Neural crest cell (in vitro differentiated cells): ENCODE results near the gene MIEN1. TPM values are rescaled to one million over a fixed set of nuclear protein-coding genes. Genes with fewer than 3 reads are reported as not detected.
"Not testable (repeated sequence)": the region's sequence is repeated elsewhere in the genome, so short reads cannot be mapped to it uniquely, and the experiment has no call there.

Experiments used
- DNase-seq: peaks from one replicate; pipeline ENCODE4 v3.0.0; 2021; ENCODE audit warnings: low read depth, mixed read lengths, low spot score
- H3K27ac Mint-ChIP-seq: one replicate; pipeline ENCODE4 v1.8.0; 2021; ENCODE audit warnings: mild to moderate bottlenecking, mixed read lengths; ENCODE audit not compliant: unreplicated experiment
- H3K27me3 Mint-ChIP-seq: 2 replicates; pipeline ENCODE4 v1.8.0; 2021; ENCODE audit warnings: low read depth, mild to moderate bottlenecking, mixed read lengths
- H3K36me3 Mint-ChIP-seq: 2 replicates; pipeline ENCODE4 v1.8.0; 2021; ENCODE audit warnings: low read depth, mild to moderate bottlenecking, mixed read lengths
- H3K4me1 Mint-ChIP-seq: 2 replicates; pipeline ENCODE4 v1.8.0; 2021; ENCODE audit warnings: mixed read lengths
- H3K4me3 Mint-ChIP-seq: one replicate; pipeline ENCODE4 v1.8.0; 2021; ENCODE audit warnings: mild to moderate bottlenecking, mixed read lengths
- H3K9me3 Mint-ChIP-seq: 2 replicates; pipeline ENCODE4 v1.8.0; 2021; ENCODE audit warnings: mixed read lengths
- CTCF ChIP-seq: fragments of 200-600 bp; sonication (generic); conservative IDR thresholded peaks from 2 replicates; pipeline ENCODE4 v1.5.0; 2021; ENCODE audit warnings: antibody characterized with exemption, mild to moderate bottlenecking
- total RNA-seq: library from RNA; stranded (reverse); gene quantifications from 2 replicates; pipeline ENCODE4 v1.2.1, GENCODE V29; 2021

Gene MIEN1
- total RNA-seq, 1 donor from 2014 or later, result 35.6 TPM

- H3K4me1 Mint-ChIP-seq, result peaks cover 53% of the 10 kb centered on the region
- TF ChIP-seq CTCF, result no peak
- H3K4me3 Mint-ChIP-seq, result peak overlapping the region; percentile 91
- no peaks in the 10 kb centered on the region for H3K9me3 Mint-ChIP-seq
- H3K36me3 Mint-ChIP-seq, result no peaks in the 10 kb centered on the region
- H3K27ac Mint-ChIP-seq, result no peak overlapping the region
- DNase-seq, result no peak
- no peaks in the 10 kb centered on the region for H3K27me3 Mint-ChIP-seq
Observed at GRCh38 chr17:39701784-39702422, 28.4 kb downstream of the MIEN1 start.

DNA sequence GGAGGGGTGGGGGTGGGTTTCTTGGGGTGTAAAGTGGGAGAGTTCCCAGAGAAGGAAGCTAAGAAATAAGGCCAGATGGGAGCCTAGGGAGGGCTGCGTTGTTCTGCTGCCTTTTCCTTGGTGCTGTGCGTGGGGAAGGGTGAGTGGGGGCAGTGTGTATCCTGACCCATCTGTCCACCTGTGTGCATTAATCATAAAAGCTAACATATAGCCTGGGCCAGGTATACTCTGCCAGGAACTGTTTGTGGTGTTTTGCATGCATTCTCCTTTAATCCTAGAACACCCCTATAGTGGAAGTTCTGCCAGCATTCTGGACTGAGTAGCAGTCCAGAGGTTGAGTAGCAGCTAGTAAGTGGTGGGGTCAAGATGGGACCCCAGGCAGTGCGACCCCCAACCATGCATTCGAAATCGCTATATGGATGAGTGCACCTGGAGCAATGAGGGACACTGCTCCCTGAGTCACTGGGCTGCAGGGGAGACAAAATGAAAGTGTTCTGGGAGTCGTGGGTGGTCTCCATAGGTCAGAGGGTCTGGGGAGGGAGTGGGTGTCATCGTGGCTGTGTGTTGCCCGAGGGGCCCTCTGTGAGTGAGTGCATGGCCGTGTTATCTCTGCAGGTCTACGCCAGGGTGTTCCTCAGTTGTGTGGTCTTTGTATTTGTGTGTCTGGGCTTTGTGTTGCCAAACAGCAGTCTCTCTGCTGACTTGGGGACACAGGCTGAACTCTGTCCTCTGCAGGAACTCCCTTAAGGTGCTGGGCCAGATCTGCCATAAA is 29.1 kb downstream of the MIEN1 start:
- no peak for DNase-seq
- Mint-ChIP-seq H3K4me1 (peaks cover 60% of the 10 kb centered on the region), H3K27ac (no peak overlapping the region), H3K4me3 (peak overlapping the region; percentile 91), H3K36me3 (no peaks in the 10 kb centered on the region), H3K27me3 (no peaks in the 10 kb centered on the region), H3K9me3 (no peaks in the 10 kb centered on the region)
- TF ChIP-seq CTCF, result no peak

- Mint-ChIP-seq H3K27ac (no peak overlapping the region), H3K27me3 (peaks cover 3% of the 10 kb centered on the region), H3K9me3 (no peaks in the 10 kb centered on the region), H3K36me3 (no peaks in the 10 kb centered on the region), H3K4me1 (peaks cover 68% of the 10 kb centered on the region), H3K4me3 (peak overlapping the region; percentile 96)
- no peak for TF ChIP-seq CTCF
- peak; percentile 31 for DNase-seq
Observed at GRCh38 chr17:39700148-39700987, 30.0 kb downstream of the MIEN1 start.

DNA sequence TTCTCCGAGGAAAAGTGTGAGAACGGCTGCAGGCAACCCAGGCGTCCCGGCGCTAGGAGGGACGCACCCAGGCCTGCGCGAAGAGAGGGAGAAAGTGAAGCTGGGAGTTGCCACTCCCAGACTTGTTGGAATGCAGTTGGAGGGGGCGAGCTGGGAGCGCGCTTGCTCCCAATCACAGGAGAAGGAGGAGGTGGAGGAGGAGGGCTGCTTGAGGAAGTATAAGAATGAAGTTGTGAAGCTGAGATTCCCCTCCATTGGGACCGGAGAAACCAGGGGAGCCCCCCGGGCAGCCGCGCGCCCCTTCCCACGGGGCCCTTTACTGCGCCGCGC is 30.5 kb downstream of the MIEN1 start, which contains the start of gene ERBB2:
ERBB2 (plus strand) TSS at position 247 of the 330 bp plus-strand sequence. CDS start 175 bp downstream, outside the sequence.
- no peak for TF ChIP-seq CTCF
- H3K27ac Mint-ChIP-seq, result peak within 1 kb of the TSS; percentile 93
- H3K4me3 Mint-ChIP-seq, result peak within 1 kb of the TSS; percentile 96
- H3K36me3 Mint-ChIP-seq, result no peaks in the 10 kb centered on the region
- H3K9me3 Mint-ChIP-seq, result no peaks in the 10 kb centered on the region
- H3K27me3 Mint-ChIP-seq, result peaks cover 3% of the 10 kb centered on the region
- peaks cover 74% of the 10 kb centered on the region for H3K4me1 Mint-ChIP-seq
- DNase-seq, result peak; percentile 42

- H3K4me3 Mint-ChIP-seq, result peak overlapping the region; percentile 96
- DNase-seq, H3K27me3 Mint-ChIP-seq, H3K36me3 Mint-ChIP-seq, H3K9me3 Mint-ChIP-seq: not testable (repeated sequence)
- H3K4me1 Mint-ChIP-seq, result peaks cover 79% of the 10 kb centered on the region
- H3K27ac Mint-ChIP-seq, result peak overlapping the region; percentile 93
Observed at GRCh38 chr17:39699157-39699817, 31.0 kb downstream of the MIEN1 start.
